HepG2 (cell line): ENCODE results near the gene FRMD3. TPM values are rescaled to one million over a fixed set of nuclear protein-coding genes. Genes with fewer than 3 reads are reported as not detected.

Experiments
- ATAC-seq: fragments of 200-7000 bp; cut with Tn5 transposase; 3 replicates; pipeline ENCODE4 v1.9.1; 2020; ENCODE audit warnings: mild to moderate bottlenecking, moderate library complexity
- BruUV-seq: library from RNA; stranded (reverse); fragments of 400-500 nt; replicated peaks from 2 replicates; lab custom pipeline; 2021; lab: Mats Ljungman, UMichigan
- CTCF ChIA-PET: fragments of 300-600 bp; formaldehyde crosslinking; extraction: SDS; loops from one replicate; lab custom pipeline; 2021; ENCODE audit warnings: low total read pairs, inconsistent platforms, low intra/inter-chr PET ratio; lab: Yijun Ruan, JAX
- POLR2A ChIA-PET: fragments of 350-600 bp; sonication (Branson Sonifier 250); formaldehyde crosslinking; loops from one replicate; lab custom pipeline; 2020; ENCODE audit warnings: antibody characterized with exemption, inconsistent platforms; lab: Yijun Ruan, JAX
- DNase-seq: peaks from one replicate; pipeline ENCODE4 v3.0.0-alpha.2; 2015; ENCODE audit warnings: low spot score
- FAIRE-seq: peaks from 3 replicates; lab custom pipeline; 2011; peaks lifted over from hg19 to GRCh38; lab: Jason Lieb, UNC
- H2AFZ ChIP-seq: one replicate; pipeline ENCODE4 v1.6.1; 2011; ENCODE audit warnings: low read length, inconsistent platforms
- H3K27ac ChIP-seq: fragments of 300-600 bp; 3 replicates; pipeline ENCODE4 v1.8.0; 2011; ENCODE audit warnings: mixed run types, mild to moderate bottlenecking, mixed read lengths, low read length, inconsistent platforms; ENCODE audit not compliant: insufficient read depth; ENCODE audit errors: extremely low read length
- H3K27me3 ChIP-seq, 2 experiments: fragments of 200-600 bp in 1 of 2; 2 replicates in 1 of 2; 3 replicates in 1 of 2; pipeline versions ENCODE4 v1.6.0 to v1.8.0; 2011; ENCODE audit warnings: low read length in 2 of 2, mild to moderate bottlenecking in 2 of 2, moderate library complexity in 2 of 2, inconsistent platforms in 1 of 2; ENCODE audit not compliant: insufficient read depth in 2 of 2, control insufficient read depth in 1 of 2
- H3K36me3 ChIP-seq, 2 experiments: fragments of 200-600 bp in 1 of 2; replicated peaks in 1 of 2; 2 replicates in 1 of 2; 3 replicates in 1 of 2; pipeline versions ENCODE4 v1.5.1 to v1.8.0; 2011; ENCODE audit warnings: low read length in 2 of 2, inconsistent platforms in 1 of 2; ENCODE audit not compliant: insufficient read depth in 2 of 2, control insufficient read depth in 1 of 2
- H3K4me1 ChIP-seq: 2 replicates; pipeline ENCODE4 v1.5.1; 2012; ENCODE audit warnings: low read length, inconsistent platforms; ENCODE audit not compliant: insufficient read depth
- H3K4me2 ChIP-seq: 2 replicates; pipeline ENCODE4 v1.6.0; 2011; ENCODE audit warnings: low read depth, low read length, inconsistent platforms
- H3K4me3 ChIP-seq, 3 experiments: fragments of 200-600 bp in 1 of 3; sonication (generic), shearing (Covaris generic) in 1 of 3; replicated peaks in 1 of 3; 2 replicates each; pipeline ENCODE4 v1.5.1; 2011 to 2016; ENCODE audit warnings: low read length in 3 of 3, inconsistent platforms in 2 of 3, low read depth in 2 of 3, mild to moderate bottlenecking in 2 of 3, control low read depth in 1 of 3, mixed read lengths in 1 of 3; ENCODE audit not compliant: insufficient read depth in 1 of 3
- H3K79me2 ChIP-seq: one replicate; pipeline ENCODE4 v1.6.1; 2011; ENCODE audit warnings: low read length, inconsistent platforms; ENCODE audit not compliant: insufficient read depth
- H3K9ac ChIP-seq: 2 replicates; pipeline ENCODE4 v1.6.0; 2011; ENCODE audit warnings: mild to moderate bottlenecking, low read depth, low read length, inconsistent platforms; ENCODE audit not compliant: insufficient read depth
- H3K9me3 ChIP-seq: 2 replicates; pipeline ENCODE4 v1.5.1; 2012; ENCODE audit warnings: mild to moderate bottlenecking, low read length
- H4K20me1 ChIP-seq: 2 replicates; pipeline ENCODE4 v1.6.0; 2011; ENCODE audit warnings: inconsistent platforms, mild to moderate bottlenecking, low read length, moderate library complexity; ENCODE audit not compliant: insufficient read depth
- FOXK1 ChIP-seq: sonication (generic); formaldehyde crosslinking; IDR thresholded peaks from 2 replicates; pipeline ENCODE4 v1.4.0; 2020; ENCODE audit warnings: low read depth, missing genetic modification reagents, borderline replicate concordance
- FOXP1 ChIP-seq, 2 experiments: fragments of 450-650 bp in 1 of 2; IDR thresholded peaks; 2 replicates each; pipeline ENCODE4 v1.6.1; 2017 to 2018; ENCODE audit warnings: antibody characterized with exemption in 1 of 2
- HNF4A ChIP-seq: sonication (generic); formaldehyde crosslinking; IDR thresholded peaks from 2 replicates; pipeline ENCODE4 v1.4.0; 2020; ENCODE audit warnings: missing genetic modification reagents
- IRF1 ChIP-seq: sonication (generic); formaldehyde crosslinking; IDR thresholded peaks from 2 replicates; pipeline ENCODE4 v1.4.0; 2020; ENCODE audit warnings: low read depth, mild to moderate bottlenecking, missing genetic modification reagents
- NFATC3 ChIP-seq: sonication (generic); formaldehyde crosslinking; IDR thresholded peaks from 2 replicates; pipeline ENCODE4 v1.5.1; 2020; ENCODE audit warnings: mild to moderate bottlenecking, missing genetic modification reagents
- NONO ChIP-seq, 2 experiments: fragments of 450-650 bp in 1 of 2; sonication (generic) in 1 of 2; formaldehyde crosslinking in 1 of 2; IDR thresholded peaks in 1 of 2; conservative IDR thresholded peaks in 1 of 2; 2 replicates each; pipeline versions ENCODE4 v1.6.1 to v1.8.0; 2017 to 2022; ENCODE audit warnings: mild to moderate bottlenecking in 1 of 2, missing genetic modification reagents in 1 of 2, moderate library complexity in 1 of 2
- RARA ChIP-seq: IDR thresholded peaks from 2 replicates; pipeline ENCODE4 v1.6.1; 2016; ENCODE audit warnings: missing genetic modification reagents, missing compliant biosample characterization
- REL ChIP-seq: sonication (generic); formaldehyde crosslinking; conservative IDR thresholded peaks from 2 replicates; pipeline ENCODE4 v1.8.0; 2022; ENCODE audit warnings: mild to moderate bottlenecking, missing genetic modification reagents, moderate library complexity
- SAP130 ChIP-seq: IDR thresholded peaks from 2 replicates; pipeline ENCODE4 v1.6.1; 2016; ENCODE audit warnings: low read depth
- ZNF138 ChIP-seq: sonication (generic); formaldehyde crosslinking; IDR thresholded peaks from 2 replicates; pipeline ENCODE4 v1.5.0; 2020; ENCODE audit warnings: mild to moderate bottlenecking, low read depth, missing genetic modification reagents
- ZNF180 ChIP-seq: sonication (generic); formaldehyde crosslinking; IDR thresholded peaks from 2 replicates; pipeline ENCODE4 v1.4.0; 2020; ENCODE audit warnings: low read depth, missing genetic modification reagents, borderline replicate concordance
- ZNF354B ChIP-seq: sonication (generic); formaldehyde crosslinking; IDR thresholded peaks from 2 replicates; pipeline ENCODE4 v1.8.0; 2022; ENCODE audit warnings: mild to moderate bottlenecking, missing genetic modification reagents
- ZNF770 ChIP-seq: sonication (generic); formaldehyde crosslinking; IDR thresholded peaks from 2 replicates; pipeline ENCODE4 v1.5.0; 2020; ENCODE audit warnings: mild to moderate bottlenecking, missing genetic modification reagents
- ZSCAN12 ChIP-seq: sonication (generic); formaldehyde crosslinking; IDR thresholded peaks from 2 replicates; pipeline ENCODE4 v1.9.0; 2021; ENCODE audit warnings: mild to moderate bottlenecking, missing genetic modification reagents
- WGBS: methylation state at CpG from one replicate; pipeline ENCODE4 v1.1.6; 2017; ENCODE audit warnings: low lambda C conversion rate; 5-methylcytosine and 5-hydroxymethylcytosine counted together
- in situ Hi-C: cut with HindIII; loops from 2 replicates; pipeline ENCODE4 v1.10.0; 2017; ENCODE audit warnings: low pct_unique_long_range_greater_than_20kb; ENCODE audit not compliant: extremely low pct_ligation_motif_present
- intact Hi-C: fragments of 100-400 bp; cut with micrococcal nuclease; formaldehyde crosslinking; loops from one replicate; pipeline ENCODE4 v1.10.0; 2022; ENCODE audit not compliant: unreplicated experiment
- polyA plus RNA-seq, 8 experiments: library from polyadenylated mRNA; depleted of rRNA in 3 of 8; stranded (reverse) in 7 of 8; unstranded in 1 of 8; fragments of >200 nt; fragmentation: Illumina TruSeq in 4 of 8; extraction: Trizol in 4 of 8; gene quantifications; 2 replicates each; pipeline versions ENCODE4 v1.2.1 to v1.2.3, GENCODE V29; 2011 to 2016; ENCODE audit warnings: low read depth in 4 of 8, missing spikeins in 1 of 8, mixed read lengths in 1 of 8; ENCODE audit not compliant: insufficient read depth in 1 of 8
- total RNA-seq, 5 experiments: library from RNA; depleted of rRNA; stranded (reverse); fragments of >200 nt; fragmentation: Illumina TruSeq; extraction: Trizol; gene quantifications; 2 replicates each; pipeline ENCODE4 v1.2.3, GENCODE V29; 2016; ENCODE audit warnings: low read depth in 1 of 5
- TF ChIP-seq, protein P1 (sequence below): sonication (generic); formaldehyde crosslinking; IDR thresholded peaks from 2 replicates; pipeline ENCODE4 v1.8.1; 2023; ENCODE audit warnings: missing genetic modification reagents, inconsistent platforms, borderline replicate concordance
- TF ChIP-seq, protein P2 (sequence below): sonication (generic); formaldehyde crosslinking; IDR thresholded peaks from 2 replicates; pipeline ENCODE4 v1.5.0; 2020; ENCODE audit warnings: missing genetic modification reagents

FRMD3 gene
- total and polyA plus RNA-seq, 2 of the 13 experiments (the other 11 are each of a cell fraction or from before 2014, with no cell fraction given): 3.2 to 7.7 TPM

DNA sequence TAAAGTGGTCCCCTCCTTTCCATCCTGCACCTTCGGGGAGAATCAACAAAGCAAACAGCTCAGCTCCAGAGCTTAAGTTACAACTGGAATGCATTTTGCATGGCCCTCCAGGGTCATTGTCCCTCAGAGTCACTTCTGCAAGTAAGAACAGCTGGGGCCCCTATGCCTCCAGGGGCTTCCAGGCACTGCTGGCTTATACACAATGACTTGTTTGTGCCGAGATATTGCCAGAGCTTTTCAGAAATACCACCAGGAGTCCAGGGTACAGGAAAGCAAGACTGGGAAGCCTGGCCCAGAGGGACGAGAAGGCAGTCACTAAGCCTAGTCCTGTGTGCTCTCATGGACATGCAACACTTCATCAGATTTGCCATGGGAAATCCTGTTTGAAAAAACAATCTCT is 11.3 kb downstream of the FRMD3 start (continued):
- TF ChIP-seq REL (CRISPR knock-in tag): no peak
- TF ChIP-seq, all 625 proteins: peak for 64

GRCh38 chr9:83526211-83526610 is 12.0 kb downstream of the FRMD3 start:
- Histone ChIP-seq H3K4me3 (no peak overlapping the region), H2AFZ (no peak overlapping the region), H3K4me1 (peaks cover 50% of the 10 kb centered on the region), H3K27ac (peak overlapping the region; percentile 66), H3K9ac (no peak overlapping the region), H3K36me3 (no peaks in the 10 kb centered on the region), H3K9me3 (peaks cover 5% of the 10 kb centered on the region), H3K79me2 (peaks cover 39% of the 10 kb centered on the region), H4K20me1 (no peaks in the 10 kb centered on the region), H3K4me2 (no peak overlapping the region), H3K27me3 (no peaks in the 10 kb centered on the region)
- no peak for ATAC-seq
- intact Hi-C loops: no loop called here
- in situ Hi-C loops: no loop called here
- no peak for DNase-seq
- no peak for FAIRE-seq
- ChIA-PET CTCF (interaction anchor here (1.3 kb wide), 1 partner anchor 12 kb away, joined by 4 read pairs; the partner anchor contains the start of gene FRMD3), POLR2A (interaction anchor here (0.8 to 2.0 kb wide), 2 partner anchors 11 to 95 kb away, joined by 4 to 6 read pairs; no protein-coding TSS in a partner anchor)
- 96% methylated on average over 2 of the region's 2 CpGs for WGBS
- no TSS peak for BruUV-seq
- no peak for TF ChIP-seq NONO (IDR thresholded peaks at IDR 0.05)
- TF ChIP-seq NONO (CRISPR knock-in tag; conservative IDR thresholded peaks at IDR 0.05): no peak
- no peak for TF ChIP-seq NFATC3 (CRISPR knock-in tag)
- TF ChIP-seq, protein P1, sequence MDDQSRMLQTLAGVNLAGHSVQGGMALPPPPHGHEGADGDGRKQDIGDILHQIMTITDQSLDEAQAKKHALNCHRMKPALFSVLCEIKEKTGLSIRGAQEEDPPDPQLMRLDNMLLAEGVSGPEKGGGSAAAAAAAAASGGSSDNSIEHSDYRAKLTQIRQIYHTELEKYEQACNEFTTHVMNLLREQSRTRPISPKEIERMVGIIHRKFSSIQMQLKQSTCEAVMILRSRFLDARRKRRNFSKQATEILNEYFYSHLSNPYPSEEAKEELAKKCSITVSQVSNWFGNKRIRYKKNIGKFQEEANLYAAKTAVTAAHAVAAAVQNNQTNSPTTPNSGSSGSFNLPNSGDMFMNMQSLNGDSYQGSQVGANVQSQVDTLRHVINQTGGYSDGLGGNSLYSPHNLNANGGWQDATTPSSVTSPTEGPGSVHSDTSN: no peak
- TF ChIP-seq IRF1 (CRISPR knock-in tag): no peak
- TF ChIP-seq ZNF354B (CRISPR knock-in tag): no peak
- no peak for TF ChIP-seq FOXK1 (CRISPR knock-in tag)
- no peak for TF ChIP-seq FOXP1 (IDR thresholded peaks at IDR 0.05)
- TF ChIP-seq FOXP1 (CRISPR knock-in tag; IDR thresholded peaks at IDR 0.05): no peak
- no peak for TF ChIP-seq HNF4A
- TF ChIP-seq SAP130 (CRISPR knock-in tag): no peak
- TF ChIP-seq ZNF138 (CRISPR knock-in tag): no peak
- no peak for TF ChIP-seq ZSCAN12
- TF ChIP-seq RARA: no peak
- TF ChIP-seq, protein P2, sequence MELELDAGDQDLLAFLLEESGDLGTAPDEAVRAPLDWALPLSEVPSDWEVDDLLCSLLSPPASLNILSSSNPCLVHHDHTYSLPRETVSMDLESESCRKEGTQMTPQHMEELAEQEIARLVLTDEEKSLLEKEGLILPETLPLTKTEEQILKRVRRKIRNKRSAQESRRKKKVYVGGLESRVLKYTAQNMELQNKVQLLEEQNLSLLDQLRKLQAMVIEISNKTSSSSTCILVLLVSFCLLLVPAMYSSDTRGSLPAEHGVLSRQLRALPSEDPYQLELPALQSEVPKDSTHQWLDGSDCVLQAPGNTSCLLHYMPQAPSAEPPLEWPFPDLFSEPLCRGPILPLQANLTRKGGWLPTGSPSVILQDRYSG (CRISPR knock-in tag): no peak
- TF ChIP-seq ZNF770: no peak
- no peak for TF ChIP-seq ZNF180 (CRISPR knock-in tag)
